Measurements from ENCODE around the gene PCMT1. TPM values are rescaled to one million over a fixed set of nuclear protein-coding genes. Genes with fewer than 3 reads are reported as not detected.
A peak's percentile ranks its signal among the peaks of the same experiment; 100 is the strongest.
"Not testable (repeated sequence)": the region's sequence is repeated elsewhere in the genome, so short reads cannot be mapped to it uniquely, and the experiment has no call there.

PCMT1 gene
- total RNA-seq, 2 donors from 2014 or later, result 48.6 to 89.5 TPM

GRCh38 chr6:149729824-149730223, 19.7 kb upstream of the PCMT1 start:
- no peaks in the 10 kb centered on the region for H3K9me3 Mint-ChIP-seq

GRCh38 chr6:149733089-149733720, 16.3 kb upstream of the PCMT1 start:
- no peaks in the 10 kb centered on the region for H3K27me3 Mint-ChIP-seq
- no peak for ATAC-seq (replicated peaks)
- H3K9me3 Mint-ChIP-seq, result no peaks in the 10 kb centered on the region
- no peaks in the 10 kb centered on the region for H3K4me1 Mint-ChIP-seq
- no peak overlapping the region for H3K4me3 Mint-ChIP-seq
- H3K27ac Mint-ChIP-seq, result no peak overlapping the region
- H3K36me3 Mint-ChIP-seq (ENCODE audit: low read depth), result peaks cover 86% of the 10 kb centered on the region

More at GRCh38 chr6:149729824-149730223, 19.7 kb upstream of the PCMT1 start:
- no peak for ATAC-seq (replicated peaks)
- no peak overlapping the region for H3K27ac Mint-ChIP-seq
- no peaks in the 10 kb centered on the region for H3K27me3 Mint-ChIP-seq
- H3K4me1 Mint-ChIP-seq, result no peaks in the 10 kb centered on the region
- no peak overlapping the region for H3K4me3 Mint-ChIP-seq
- H3K36me3 Mint-ChIP-seq (ENCODE audit: low read depth), result peaks cover 99% of the 10 kb centered on the region

GRCh38 chr6:149734915-149735314, 14.6 kb upstream of the PCMT1 start:
- ATAC-seq (replicated peaks), result no peak
- H3K4me1 Mint-ChIP-seq, result no peaks in the 10 kb centered on the region
- no peaks in the 10 kb centered on the region for H3K27me3 Mint-ChIP-seq
- peaks cover 86% of the 10 kb centered on the region for H3K36me3 Mint-ChIP-seq (ENCODE audit: low read depth)
- H3K9me3 Mint-ChIP-seq, result no peaks in the 10 kb centered on the region
- H3K27ac Mint-ChIP-seq, result no peak overlapping the region
- H3K4me3 Mint-ChIP-seq, result no peak overlapping the region

- not testable (repeated sequence) for H3K27me3 Mint-ChIP-seq; ATAC-seq (replicated peaks); H3K4me1 Mint-ChIP-seq; H3K9me3 Mint-ChIP-seq
- peak overlapping the region; percentile 92 for H3K4me3 Mint-ChIP-seq
- H3K27ac Mint-ChIP-seq, result peak overlapping the region; percentile 89
- peaks cover 57% of the 10 kb centered on the region for H3K36me3 Mint-ChIP-seq (ENCODE audit: low read depth)
Observed at GRCh38 chr6:149745252-149745651, 4.3 kb upstream of the PCMT1 start.

- peaks cover 15% of the 10 kb centered on the region for H3K4me1 Mint-ChIP-seq
- peaks cover 46% of the 10 kb centered on the region for H3K36me3 Mint-ChIP-seq (ENCODE audit: low read depth)
Observed at GRCh38 chr6:149746147-149746946, 3.2 kb upstream of the PCMT1 start, which contains the start of gene NUP43. Gene NUP43 (minus strand): TSS chr6:149746529. CDS start chr6:149746495, 34 bp downstream.

GRCh38 chr6:149749082-149749593, 403 bp upstream of the PCMT1 start:
- not testable (repeated sequence) for H3K27me3 Mint-ChIP-seq, H3K9me3 Mint-ChIP-seq
- peaks cover 15% of the 10 kb centered on the region for H3K4me1 Mint-ChIP-seq
- H3K4me3 Mint-ChIP-seq, result peak overlapping the region; percentile 92
- ATAC-seq (replicated peaks), result peak; percentile 11
- peak overlapping the region; percentile 30 for H3K27ac Mint-ChIP-seq
- peaks cover 18% of the 10 kb centered on the region for H3K36me3 Mint-ChIP-seq (ENCODE audit: low read depth)

More at GRCh38 chr6:149746147-149746946, 3.2 kb upstream of the PCMT1 start, which contains the start of gene NUP43:
- Mint-ChIP-seq H3K4me3 (peak within 1 kb of the TSS; percentile 92), H3K9me3 (no peaks in the 10 kb centered on the region), H3K27ac (peak within 1 kb of the TSS; percentile 89), H3K27me3 (no peaks in the 10 kb centered on the region)
- ATAC-seq (replicated peaks), result peak; percentile 67

GRCh38 chr6:149750136-149750609, 632 bp downstream of the PCMT1 start:
- H3K9me3 Mint-ChIP-seq, result no peaks in the 10 kb centered on the region
- H3K4me3 Mint-ChIP-seq, result peak overlapping the region; percentile 92
- ATAC-seq (replicated peaks), result peak; percentile 25
- peaks cover 14% of the 10 kb centered on the region for H3K36me3 Mint-ChIP-seq (ENCODE audit: low read depth)
- H3K4me1 Mint-ChIP-seq, result peaks cover 15% of the 10 kb centered on the region
- H3K27me3 Mint-ChIP-seq, result no peaks in the 10 kb centered on the region
- H3K27ac Mint-ChIP-seq, result peak overlapping the region; percentile 81

GRCh38 chr6:149751239-149751638, 1.7 kb downstream of the PCMT1 start:
- no peak for ATAC-seq (replicated peaks)
- H3K27me3 Mint-ChIP-seq, result no peaks in the 10 kb centered on the region
- peaks cover 14% of the 10 kb centered on the region for H3K36me3 Mint-ChIP-seq (ENCODE audit: low read depth)
- H3K27ac Mint-ChIP-seq, result no peak overlapping the region
- H3K4me3 Mint-ChIP-seq, result peak overlapping the region; percentile 92
- H3K4me1 Mint-ChIP-seq, result peaks cover 21% of the 10 kb centered on the region
- H3K9me3 Mint-ChIP-seq, result no peaks in the 10 kb centered on the region

GRCh38 chr6:149751920-149752319, 2.4 kb downstream of the PCMT1 start:
- peaks cover 16% of the 10 kb centered on the region for H3K4me1 Mint-ChIP-seq

GRCh38 chr6:149752600-149753373, 3.2 kb downstream of the PCMT1 start:
- Mint-ChIP-seq H3K27me3 (no peaks in the 10 kb centered on the region), H3K4me3 (no peak overlapping the region), H3K4me1 (peaks cover 11% of the 10 kb centered on the region), H3K9me3 (no peaks in the 10 kb centered on the region), H3K36me3 (ENCODE audit: low read depth) (peaks cover 8% of the 10 kb centered on the region), H3K27ac (no peak overlapping the region)
- ATAC-seq (replicated peaks), result no peak

More at GRCh38 chr6:149751920-149752319, 2.4 kb downstream of the PCMT1 start:
- not testable (repeated sequence) for H3K27me3 Mint-ChIP-seq; H3K27ac Mint-ChIP-seq; ATAC-seq (replicated peaks); H3K9me3 Mint-ChIP-seq; H3K36me3 Mint-ChIP-seq (ENCODE audit: low read depth); H3K4me3 Mint-ChIP-seq

GRCh38 chr6:149753374-149753637, 3.8 kb downstream of the PCMT1 start:
- H3K27ac Mint-ChIP-seq; H3K36me3 Mint-ChIP-seq (ENCODE audit: low read depth); H3K27me3 Mint-ChIP-seq; H3K9me3 Mint-ChIP-seq; ATAC-seq (replicated peaks); H3K4me3 Mint-ChIP-seq: not testable (repeated sequence)
- H3K4me1 Mint-ChIP-seq, result peaks cover 11% of the 10 kb centered on the region

GRCh38 chr6:149754548-149754947, 5.0 kb downstream of the PCMT1 start:
- H3K9me3 Mint-ChIP-seq, result no peaks in the 10 kb centered on the region
- no peak overlapping the region for H3K27ac Mint-ChIP-seq

GRCh38 chr6:149755300-149756260, 6.0 kb downstream of the PCMT1 start:
- H3K4me3 Mint-ChIP-seq, result no peak overlapping the region
- peaks cover 8% of the 10 kb centered on the region for H3K4me1 Mint-ChIP-seq
- H3K9me3 Mint-ChIP-seq, result no peaks in the 10 kb centered on the region
- H3K27me3 Mint-ChIP-seq, result no peaks in the 10 kb centered on the region
- peak overlapping the region; percentile 10 for H3K27ac Mint-ChIP-seq
- H3K36me3 Mint-ChIP-seq (ENCODE audit: low read depth), result peaks cover 27% of the 10 kb centered on the region
- no peak for ATAC-seq (replicated peaks)

More at GRCh38 chr6:149754548-149754947, 5.0 kb downstream of the PCMT1 start:
- Mint-ChIP-seq H3K4me3 (no peak overlapping the region), H3K27me3 (no peaks in the 10 kb centered on the region), H3K36me3 (ENCODE audit: low read depth) (peaks cover 17% of the 10 kb centered on the region), H3K4me1 (peaks cover 11% of the 10 kb centered on the region)
- no peak for ATAC-seq (replicated peaks)
